ENCODE measurements around the gene DNAJC5G. TPM values are rescaled to one million over a fixed set of nuclear protein-coding genes. Genes with fewer than 3 reads are reported as not detected.
"Not testable (repeated sequence)": the region's sequence is repeated elsewhere in the genome, so short reads cannot be mapped to it uniquely, and the experiment has no call there.

DNAJC5G gene
- polyA plus RNA-seq, 4 donors = 0.18 to 1.7 (median 0.46) TPM

- DNase-seq (ENCODE audit: low read depth in 4 of 4, low spot score in 3 of 4) = not testable (repeated sequence)
These were observed 2.4 kb upstream of the DNAJC5G start for GRCh38 chr2:27272537-27273522.

GRCh38 chr2:27278010-27278409 is 2.8 kb downstream of the DNAJC5G start:
- no peak for DNase-seq (ENCODE audit: low read depth in 4 of 4, low spot score in 3 of 4)

GRCh38 chr2:27280826-27281225 is 5.6 kb downstream of the DNAJC5G start:
- DNase-seq (ENCODE audit: low read depth in 4 of 4, low spot score in 3 of 4) = no peak

GRCh38 chr2:27281442-27281841 is 6.2 kb downstream of the DNAJC5G start:
- DNase-seq (ENCODE audit: low read depth in 4 of 4, low spot score in 3 of 4) = no peak

GRCh38 chr2:27281855-27282559 is 6.8 kb downstream of the DNAJC5G start, which contains the start of gene TRIM54:
TRIM54 (plus strand) TSS chr2:27282429; CDS start chr2:27282732, 303 bp downstream.
- DNase-seq (ENCODE audit: low read depth in 4 of 4, low spot score in 3 of 4) = no peak

- no peak for DNase-seq (ENCODE audit: low read depth in 4 of 4, low spot score in 3 of 4)
These were observed 7.7 kb downstream of the DNAJC5G start for GRCh38 chr2:27282892-27283291.

GRCh38 chr2:27284996-27285395 is 9.8 kb downstream of the DNAJC5G start:
- no peak for DNase-seq (ENCODE audit: low read depth in 4 of 4, low spot score in 3 of 4)

GRCh38 chr2:27285481-27285880 is 10.2 kb downstream of the DNAJC5G start:
- no peak for DNase-seq (ENCODE audit: low read depth in 4 of 4, low spot score in 3 of 4)

GRCh38 chr2:27288610-27289009 is 13.4 kb downstream of the DNAJC5G start:
- no peak for DNase-seq (ENCODE audit: low read depth in 4 of 4, low spot score in 3 of 4)

- DNase-seq (ENCODE audit: low read depth in 4 of 4, low spot score in 3 of 4) = no peak
These were observed 15.3 kb downstream of the DNAJC5G start for GRCh38 chr2:27290549-27290948.

- no peak for DNase-seq (ENCODE audit: low read depth in 4 of 4, low spot score in 3 of 4)
These were observed 16.6 kb downstream of the DNAJC5G start for GRCh38 chr2:27291865-27292264.

- DNase-seq (ENCODE audit: low read depth in 4 of 4, low spot score in 3 of 4) = no peak
These were observed 19.7 kb downstream of the DNAJC5G start for GRCh38 chr2:27294928-27295327.

- DNase-seq (ENCODE audit: low read depth in 4 of 4, low spot score in 3 of 4) = no peak
These were observed 21.2 kb downstream of the DNAJC5G start for GRCh38 chr2:27296481-27296880.

GRCh38 chr2:27297195-27297594 is 22.0 kb downstream of the DNAJC5G start:
- DNase-seq (ENCODE audit: low read depth in 4 of 4, low spot score in 3 of 4) = no peak

- no peak for DNase-seq (ENCODE audit: low read depth in 4 of 4, low spot score in 3 of 4)
These were observed 23.3 kb downstream of the DNAJC5G start for GRCh38 chr2:27298391-27299080.

- not testable (repeated sequence) for DNase-seq (ENCODE audit: low read depth in 4 of 4, low spot score in 3 of 4)
These were observed 25.4 kb downstream of the DNAJC5G start for GRCh38 chr2:27300606-27301005.

GRCh38 chr2:27303093-27304025 is 28.1 kb downstream of the DNAJC5G start:
- DNase-seq (ENCODE audit: low read depth in 4 of 4, low spot score in 3 of 4) = no peak

GRCh38 chr2:27304488-27305240 is 29.4 kb downstream of the DNAJC5G start:
- no peak for DNase-seq (ENCODE audit: low read depth in 4 of 4, low spot score in 3 of 4)

GRCh38 chr2:27305516-27305915 is 30.3 kb downstream of the DNAJC5G start:
- DNase-seq (ENCODE audit: low read depth in 4 of 4, low spot score in 3 of 4) = no peak
